HG02623 (cell line): ENCODE data around the gene ALG10B.
"Not testable (repeated sequence)": the region's sequence is repeated elsewhere in the genome, so short reads cannot be mapped to it uniquely, and the experiment has no call there.

ENCODE experiments used
- ATAC-seq: cut with Tn5 transposase; IDR thresholded peaks from one replicate; pipeline ENCODE4 v1.9.1; 2021; ENCODE audit warnings: moderate library complexity; ENCODE audit not compliant: unreplicated experiment

ALG10B gene, protein sequence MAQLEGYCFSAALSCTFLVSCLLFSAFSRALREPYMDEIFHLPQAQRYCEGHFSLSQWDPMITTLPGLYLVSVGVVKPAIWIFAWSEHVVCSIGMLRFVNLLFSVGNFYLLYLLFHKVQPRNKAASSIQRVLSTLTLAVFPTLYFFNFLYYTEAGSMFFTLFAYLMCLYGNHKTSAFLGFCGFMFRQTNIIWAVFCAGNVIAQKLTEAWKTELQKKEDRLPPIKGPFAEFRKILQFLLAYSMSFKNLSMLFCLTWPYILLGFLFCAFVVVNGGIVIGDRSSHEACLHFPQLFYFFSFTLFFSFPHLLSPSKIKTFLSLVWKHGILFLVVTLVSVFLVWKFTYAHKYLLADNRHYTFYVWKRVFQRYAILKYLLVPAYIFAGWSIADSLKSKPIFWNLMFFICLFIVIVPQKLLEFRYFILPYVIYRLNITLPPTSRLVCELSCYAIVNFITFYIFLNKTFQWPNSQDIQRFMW

GRCh38 chr12:38316391-38317129 is at the start of gene ALG10B:
TSS of gene ALG10B (plus strand) at chr12:38316774. CDS start at chr12:38316894, 120 bp downstream.
- ATAC-seq, result peak; percentile 100

DNA sequence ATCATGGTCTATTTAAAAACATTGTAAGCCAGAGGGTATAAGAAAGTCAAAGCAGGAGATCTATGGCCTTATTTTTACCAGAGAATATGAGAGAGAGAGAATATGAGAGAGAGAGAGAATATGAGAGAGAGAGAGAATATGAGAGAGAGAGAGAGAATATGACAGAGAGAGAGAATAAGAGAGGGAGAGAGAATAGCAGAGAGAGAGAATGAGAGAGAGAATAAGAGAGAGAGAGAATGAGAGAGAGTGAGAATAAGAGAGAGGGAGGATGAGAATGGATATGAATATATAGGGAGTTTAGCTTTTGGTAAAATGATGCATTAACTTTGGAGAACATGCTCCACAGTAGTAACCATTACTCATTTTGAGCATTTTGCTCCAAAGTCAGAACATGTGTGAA is 48.0 kb upstream of the ALG10B start:
- ATAC-seq, result no peak

GRCh38 chr12:38269897-38270296 is 46.7 kb upstream of the ALG10B start:
- ATAC-seq, result no peak

DNA sequence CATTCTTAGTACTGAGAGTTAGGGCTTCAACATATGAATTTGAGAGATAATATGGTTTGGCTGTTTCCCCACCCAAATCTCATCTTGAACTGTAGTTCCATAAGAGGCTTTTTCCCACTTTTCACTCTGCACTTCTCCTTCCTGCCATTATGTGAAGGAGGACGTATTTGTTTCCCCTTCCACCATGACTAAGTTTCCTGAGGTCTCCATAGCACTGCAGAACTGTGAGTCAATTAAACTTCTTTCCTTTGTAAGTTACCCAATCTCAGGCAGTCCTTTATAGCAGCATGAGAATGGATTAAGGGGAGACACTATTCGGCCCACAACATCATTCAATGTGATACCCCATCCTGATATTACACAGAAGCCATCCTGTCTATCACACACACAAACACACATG is 36.8 kb upstream of the ALG10B start:
- no peak for ATAC-seq

DNA sequence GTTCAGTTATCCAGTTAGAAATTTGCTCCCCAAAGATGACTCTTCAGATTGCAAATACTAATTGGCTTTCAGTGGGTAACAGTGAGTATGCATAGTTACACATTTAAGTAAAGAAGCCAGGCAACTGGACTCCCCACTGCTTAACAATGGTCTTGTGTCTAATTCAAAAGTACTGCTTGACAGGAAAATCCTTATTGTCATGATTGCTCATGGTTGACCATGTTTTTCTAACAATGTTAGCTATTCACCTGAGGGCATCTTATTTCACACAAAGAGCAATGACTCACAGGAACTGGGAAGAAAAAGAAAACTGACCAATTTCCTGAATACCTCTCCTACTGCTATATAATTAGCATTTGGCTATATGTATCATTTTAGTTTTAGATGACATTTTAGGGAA is 33.7 kb upstream of the ALG10B start:
- ATAC-seq, result no peak

DNA sequence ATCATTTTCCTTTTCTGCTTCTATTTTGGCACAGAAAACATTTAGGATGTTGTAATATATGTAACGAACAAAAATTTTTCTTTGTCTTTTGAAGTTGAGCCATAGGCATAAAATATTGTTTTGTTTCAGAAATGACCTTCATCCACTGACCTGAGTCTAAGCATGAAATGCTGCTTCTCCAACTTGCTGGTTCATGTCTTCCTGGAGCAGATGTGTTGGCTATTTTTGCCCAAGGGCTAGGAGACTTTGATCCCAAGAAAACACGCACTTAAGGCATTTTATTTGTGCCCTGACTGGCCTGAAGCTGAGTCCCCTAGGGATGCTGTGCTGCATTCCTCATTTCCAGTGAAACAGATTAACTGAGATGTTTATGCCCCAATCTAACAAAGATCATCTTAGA is 27.2 kb upstream of the ALG10B start:
- no peak for ATAC-seq

DNA sequence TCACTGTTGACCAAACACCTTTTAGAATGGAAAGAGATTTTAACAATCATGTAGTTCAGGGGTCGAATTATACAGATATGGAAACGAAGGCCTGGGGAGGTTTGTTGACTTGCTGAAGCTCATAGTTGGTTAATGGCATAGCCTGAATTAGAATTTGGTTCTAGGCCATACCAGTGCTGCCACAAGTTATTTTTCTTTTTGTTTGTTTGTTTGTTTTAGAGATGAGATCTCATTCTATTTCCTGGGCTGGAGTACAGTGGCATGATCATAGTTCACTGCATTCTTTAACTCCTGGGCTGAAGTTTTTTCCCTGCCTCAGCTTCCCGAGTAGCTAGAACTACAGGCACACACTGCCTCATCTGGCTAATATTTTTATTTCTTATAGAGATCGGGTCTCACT is 25.4 kb upstream of the ALG10B start:
- ATAC-seq, result no peak

DNA sequence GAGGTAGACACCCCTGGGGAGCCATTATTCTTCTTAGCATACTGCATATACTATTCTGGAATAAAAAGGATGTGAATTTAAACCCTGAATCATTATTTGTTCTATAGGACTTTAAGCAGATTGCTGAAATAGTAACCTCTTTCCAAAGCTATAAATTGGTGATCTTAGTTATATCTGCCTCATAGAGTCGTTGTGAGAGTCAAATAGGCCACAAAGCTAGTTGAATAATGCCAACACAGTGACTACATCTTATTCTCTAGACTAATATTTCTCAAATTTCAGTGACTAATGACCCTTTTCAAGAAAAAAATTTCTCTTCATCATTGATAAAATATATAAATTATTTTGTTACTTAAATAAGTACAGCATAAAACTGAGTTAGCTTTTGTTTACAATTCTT is 13.6 kb upstream of the ALG10B start:
- ATAC-seq, result not testable (repeated sequence)

- ATAC-seq, result not testable (repeated sequence)
Observed at GRCh38 chr12:38321966-38322365, 5.4 kb downstream of the ALG10B start.

DNA sequence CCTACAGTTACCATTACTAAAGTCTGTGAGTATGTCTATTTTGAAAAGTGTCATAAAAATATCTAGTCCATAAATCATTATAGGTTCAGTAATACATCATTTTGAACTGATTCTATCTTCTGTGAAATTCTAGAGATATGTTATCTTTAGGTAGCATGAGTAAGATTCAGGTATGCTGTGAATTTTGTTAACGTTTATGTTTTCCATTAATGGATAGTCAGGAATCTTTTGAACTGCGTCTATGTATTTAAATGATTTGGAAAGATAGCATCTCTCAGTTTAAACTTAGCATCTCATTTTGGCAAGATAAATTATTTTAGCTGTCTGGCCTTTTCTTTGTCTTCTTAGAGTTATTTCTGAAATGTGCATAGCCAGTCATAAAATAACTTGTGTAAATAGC is 8.3 kb downstream of the ALG10B start:
- no peak for ATAC-seq

DNA sequence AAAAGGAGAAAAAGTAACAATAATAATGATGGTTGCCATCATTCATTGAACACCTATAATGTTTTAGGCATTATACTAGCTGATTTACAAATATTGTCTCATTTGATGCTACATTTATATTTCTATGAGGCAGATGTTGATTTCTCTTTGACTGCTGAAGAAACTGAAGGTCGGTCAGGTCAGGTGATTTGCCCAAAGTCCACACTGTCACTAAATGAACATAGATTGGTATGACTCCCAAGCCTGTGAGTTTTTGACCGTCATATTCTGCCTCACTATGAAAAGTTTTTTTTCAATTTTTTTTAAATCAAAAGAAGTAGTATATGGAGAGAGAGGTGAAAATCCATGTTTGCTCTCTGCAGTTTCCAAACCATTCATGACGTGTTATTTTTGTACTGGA is 10.8 kb downstream of the ALG10B start:
- no peak for ATAC-seq

DNA sequence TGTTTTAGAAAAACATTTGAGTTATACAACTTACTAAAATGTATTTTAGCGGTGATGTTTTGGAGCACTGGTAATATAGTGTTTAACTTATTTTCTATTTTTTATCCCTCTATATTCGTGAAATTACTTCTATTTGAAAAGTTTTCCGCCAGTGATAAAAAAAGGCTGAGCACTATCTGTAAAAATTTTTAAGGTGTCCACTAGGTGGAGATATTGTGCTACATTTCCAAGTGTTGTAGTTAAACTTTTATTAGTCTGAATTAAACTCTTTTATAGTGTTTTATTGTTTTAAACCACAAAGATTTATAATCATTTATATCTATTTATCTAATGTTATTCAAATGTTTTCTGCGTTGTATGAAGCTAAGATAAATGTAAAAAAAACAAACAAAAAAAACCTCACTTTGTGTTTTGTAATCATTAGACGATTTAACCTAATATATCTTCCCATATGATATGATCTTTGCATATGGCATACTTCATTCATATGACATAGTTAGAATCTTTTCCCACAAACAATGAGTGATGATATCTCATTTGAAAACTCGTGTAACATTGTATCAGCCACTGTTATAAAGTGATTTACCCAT is 11.8 kb downstream of the ALG10B start:
- ATAC-seq, result peak; percentile 71

GRCh38 chr12:38330414-38330813 is 13.8 kb downstream of the ALG10B start:
- ATAC-seq, result not testable (repeated sequence)

DNA sequence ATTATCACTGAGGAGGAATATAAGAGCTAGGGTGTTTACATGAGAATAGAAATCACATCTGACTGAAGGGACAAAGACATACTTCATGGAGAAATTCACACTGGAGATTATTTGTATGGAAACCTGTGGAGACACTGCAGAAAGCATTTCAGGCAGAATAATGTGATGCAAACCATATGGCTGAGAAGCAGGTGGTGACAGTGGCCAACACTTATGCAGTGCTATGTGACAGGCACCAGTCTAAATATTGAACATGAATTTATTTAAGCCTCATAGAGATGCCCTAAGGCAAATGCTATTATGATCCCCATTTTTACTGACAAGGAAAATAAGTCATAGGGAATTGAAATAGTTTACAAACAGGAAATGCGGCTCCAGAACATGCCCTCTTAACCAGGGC is 16.2 kb downstream of the ALG10B start:
- ATAC-seq, result no peak

GRCh38 chr12:38342444-38342843 is 25.9 kb downstream of the ALG10B start:
- no peak for ATAC-seq

DNA sequence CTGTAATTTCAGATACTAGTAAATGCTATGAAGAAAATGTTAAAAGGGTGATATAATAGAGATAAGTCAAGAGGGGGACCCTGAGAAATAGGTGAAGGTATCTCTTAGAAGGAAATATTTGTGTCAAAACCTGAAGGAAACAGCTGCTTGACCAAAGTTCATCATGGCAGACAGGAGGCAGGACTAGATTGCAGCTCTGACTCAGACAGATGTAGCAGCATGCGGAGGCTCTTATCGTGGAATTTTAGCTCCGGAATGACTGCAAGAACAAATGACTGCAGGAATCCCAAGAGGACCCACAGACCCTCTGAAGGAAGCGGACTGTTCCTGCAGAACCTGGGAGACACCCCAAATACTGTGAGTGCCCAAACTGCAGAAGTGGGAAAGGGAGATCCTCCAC is 26.7 kb downstream of the ALG10B start:
- ATAC-seq, result not testable (repeated sequence)

GRCh38 chr12:38343916-38344315 is 27.3 kb downstream of the ALG10B start:
- not testable (repeated sequence) for ATAC-seq

DNA sequence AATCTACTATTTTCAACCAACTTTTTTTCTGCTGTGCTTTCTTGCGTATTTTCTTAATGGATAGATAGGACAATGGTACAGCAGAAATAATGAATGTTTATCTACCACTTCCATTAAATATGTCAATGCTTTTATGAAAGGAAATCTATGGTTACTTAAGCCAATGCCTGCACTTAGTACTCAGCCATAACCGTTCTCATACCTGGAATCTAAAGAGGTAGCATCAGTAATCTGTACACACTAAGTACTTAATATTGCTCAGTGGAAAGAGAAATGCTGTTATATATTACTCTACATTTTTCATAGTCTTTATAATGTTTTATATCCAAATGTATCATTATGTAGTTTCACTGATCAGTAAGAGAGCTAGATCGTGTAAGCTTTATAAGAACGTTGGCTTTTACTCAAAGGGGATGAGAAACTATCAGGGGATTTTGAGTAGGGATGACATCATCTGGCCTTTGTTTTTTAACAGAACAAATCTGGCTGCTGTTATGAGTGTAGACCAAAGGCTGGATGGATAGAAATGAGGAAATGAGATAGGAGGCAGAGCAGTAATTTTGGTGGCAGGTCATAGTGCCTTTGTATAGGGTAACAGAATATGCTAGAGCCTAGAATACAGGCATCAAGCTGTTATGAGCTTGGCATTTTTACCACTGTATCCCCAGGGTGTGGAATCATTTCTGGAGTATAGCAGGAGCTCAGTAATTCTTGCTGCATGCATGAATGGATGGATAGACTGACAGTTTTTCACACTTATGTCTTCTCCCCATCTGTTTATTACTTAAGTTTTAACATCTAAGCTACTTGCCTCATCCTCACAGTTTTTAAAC is 34.0 kb downstream of the ALG10B start:
- peak; percentile 99 for ATAC-seq

- ATAC-seq, result not testable (repeated sequence)
Observed at GRCh38 chr12:38351175-38351508, 34.6 kb downstream of the ALG10B start.

- ATAC-seq, result no peak
Observed at GRCh38 chr12:38367506-38367905, 50.9 kb downstream of the ALG10B start.

DNA sequence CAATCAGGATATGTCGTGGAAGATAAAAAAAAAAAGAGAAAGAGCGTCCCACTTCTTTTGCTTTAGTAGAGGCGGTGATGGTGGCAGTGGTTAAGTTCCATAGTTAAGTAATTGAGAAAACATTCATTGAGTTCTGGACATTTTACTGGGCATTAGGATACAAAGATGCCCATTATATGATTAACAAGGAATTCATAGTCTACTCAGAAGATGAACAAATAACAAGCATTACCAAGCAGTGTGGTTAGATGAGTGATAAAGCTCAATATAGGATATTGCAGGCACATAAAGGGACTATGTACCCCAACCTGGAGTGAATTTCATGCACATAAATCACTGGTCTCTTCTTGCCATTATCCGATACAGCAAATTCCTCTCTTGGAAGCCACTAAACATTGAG is 53.7 kb downstream of the ALG10B start:
- ATAC-seq, result no peak
